Activated CD8-positive, alpha-beta memory T cell treated with anti-CD3 and anti-CD28 coated beads for 36 hours (primary cell): ENCODE measurements around the gene TNK2. TPM values are rescaled to one million over a fixed set of nuclear protein-coding genes. Genes with fewer than 3 reads are reported as not detected.
"Not testable (repeated sequence)": the region's sequence is repeated elsewhere in the genome, so short reads cannot be mapped to it uniquely, and the experiment has no call there.

Source experiments
- CTCF ChIA-PET: fragments of 350-600 bp; sonication (Branson Sonifier 250); formaldehyde crosslinking; loops from one replicate; lab custom pipeline; 2021; ENCODE audit warnings: antibody characterized with exemption; lab: Charles Lee
- POLR2A ChIA-PET: fragments of 350-600 bp; sonication (Branson Sonifier 250); formaldehyde crosslinking; loops from one replicate; lab custom pipeline; 2021; ENCODE audit warnings: antibody characterized with exemption; lab: Charles Lee
- total RNA-seq, 2 experiments: library from RNA; stranded (reverse); gene quantifications; one replicate each; pipeline ENCODE4 v1.2.3, GENCODE V29; 2021

The TNK2 gene
- total RNA-seq, 2 experiments from 2014 or later: 62.7 to 64.3 TPM

DNA sequence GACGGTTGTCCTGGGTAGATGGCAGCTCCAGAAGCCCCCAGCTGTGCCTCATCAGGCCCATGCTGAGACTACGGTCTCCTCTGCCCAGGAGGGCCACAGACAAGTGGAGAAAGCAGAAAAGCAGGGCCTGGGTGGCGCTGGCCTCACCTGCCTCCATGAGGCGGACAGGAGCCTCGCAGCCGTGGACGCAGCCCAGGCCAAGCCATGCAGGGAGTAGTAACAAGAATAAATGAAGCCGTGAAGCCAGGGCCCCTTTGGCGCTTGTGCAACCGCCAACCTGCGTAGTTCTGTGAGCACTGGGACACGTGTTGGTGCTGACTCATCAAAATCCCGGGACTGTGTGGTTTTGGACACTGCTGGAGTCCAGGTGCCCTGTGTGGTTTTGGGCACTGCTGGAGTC, 84.4 kb downstream of the TNK2 start:
- CTCF ChIA-PET: no interaction called here

DNA sequence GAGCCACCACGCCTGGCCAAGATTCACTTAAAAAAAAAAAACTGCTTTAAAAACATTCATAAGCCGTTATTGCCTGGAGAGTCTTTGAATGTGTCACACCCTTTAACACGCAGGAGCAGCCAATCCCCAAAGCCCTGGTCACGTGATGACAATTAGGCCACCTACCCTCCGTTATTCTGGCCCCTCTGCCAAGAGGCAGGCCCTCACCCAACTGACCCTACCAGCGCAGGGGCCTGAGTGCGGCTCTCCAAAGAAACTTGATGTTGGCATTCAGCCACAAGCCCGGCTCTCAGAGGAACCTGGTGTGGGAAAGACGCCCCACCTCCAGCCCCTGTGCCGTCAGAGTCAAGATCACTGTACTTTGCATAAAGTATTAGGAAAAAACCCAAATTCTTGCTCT, 85.1 kb downstream of the TNK2 start:
- ChIA-PET POLR2A (no interaction called here), CTCF (no interaction called here)

More for the DNA sequence above, 84.4 kb downstream of the TNK2 start:
- POLR2A ChIA-PET: no interaction called here

DNA sequence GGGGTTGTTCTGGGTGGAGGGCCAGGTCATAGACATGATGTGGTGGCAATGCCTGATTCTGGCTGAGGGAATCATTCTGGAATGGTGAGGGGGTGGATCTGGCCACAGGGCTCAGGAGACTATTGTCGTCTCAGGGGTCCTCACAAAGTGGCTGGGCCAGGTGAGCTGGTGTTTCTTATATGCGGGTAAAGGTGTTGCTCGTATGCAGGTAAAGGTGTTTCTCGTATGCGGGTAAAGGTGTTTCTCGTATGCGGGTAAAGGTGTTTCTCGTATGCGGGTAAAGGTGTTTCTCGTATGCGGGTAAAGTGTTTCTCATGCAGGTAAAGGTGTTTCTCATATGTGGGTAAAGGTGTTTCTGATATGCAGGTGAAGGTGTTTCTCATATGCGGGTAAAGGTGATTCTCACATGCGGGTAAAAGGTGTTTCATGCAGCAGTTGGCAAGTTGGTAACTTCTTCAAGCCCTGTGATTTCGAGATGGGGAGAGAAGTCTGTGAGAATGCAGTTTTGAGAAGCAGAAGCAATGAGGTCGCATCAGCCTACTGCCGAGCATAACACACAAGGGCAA, 86.1 kb downstream of the TNK2 start:
- POLR2A ChIA-PET: no interaction called here
- CTCF ChIA-PET: no interaction called here

DNA sequence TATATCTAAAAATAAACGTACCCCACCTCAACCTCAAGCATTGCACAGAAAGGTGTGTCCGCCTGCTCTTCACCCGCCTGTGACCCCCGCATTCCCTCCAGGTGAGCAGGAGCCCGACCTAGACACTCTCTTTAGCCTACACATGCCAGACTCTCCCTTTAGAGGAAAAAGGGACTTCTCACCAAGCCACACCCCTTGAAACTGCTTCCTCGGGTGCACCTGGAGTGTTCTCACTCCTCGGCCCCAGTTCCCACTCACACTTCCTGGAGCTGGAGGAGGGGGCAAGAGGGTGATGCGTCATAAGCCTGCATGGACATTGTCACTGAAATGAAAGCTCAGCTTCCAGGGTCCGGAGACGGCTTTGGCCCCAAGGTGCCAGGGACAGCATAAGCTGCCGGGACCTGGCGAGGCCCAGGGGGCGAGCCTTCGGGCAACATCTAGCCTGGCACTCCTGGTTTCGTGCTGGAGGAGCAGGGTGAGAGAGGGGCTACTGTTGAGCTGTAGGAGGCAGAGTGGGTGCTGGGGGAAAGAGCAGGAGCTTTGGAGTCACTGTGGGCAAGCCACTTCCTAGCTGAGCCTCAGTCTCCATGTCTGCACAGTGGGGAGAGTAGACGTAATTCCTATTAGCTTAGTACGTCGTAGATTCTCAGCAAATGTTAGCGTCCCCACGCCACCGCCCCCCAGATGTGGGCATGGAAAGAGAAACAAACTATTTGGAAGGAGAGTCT, 86.8 kb downstream of the TNK2 start:
- ChIA-PET CTCF (no interaction called here), POLR2A (no interaction called here)

DNA sequence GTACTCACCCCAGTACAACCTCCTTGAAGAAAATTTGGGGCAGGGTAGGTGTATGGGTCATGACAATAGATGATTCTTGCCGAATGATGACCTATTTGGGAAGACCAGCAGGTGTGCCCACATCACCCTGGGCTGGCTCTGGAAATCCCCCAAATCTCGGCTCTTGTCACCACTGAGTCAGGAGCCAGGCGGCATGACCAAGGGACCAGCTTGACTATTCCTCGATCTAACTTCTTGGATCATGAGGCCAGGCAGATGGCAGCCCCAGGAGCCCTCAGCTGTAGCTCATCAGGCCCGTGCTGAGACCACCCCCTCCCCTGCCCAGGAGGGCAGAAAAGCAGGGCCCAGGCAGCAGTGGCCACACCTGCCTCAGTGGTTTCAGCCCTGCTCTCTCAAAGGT, 87.5 kb downstream of the TNK2 start:
- CTCF ChIA-PET: no interaction called here
- POLR2A ChIA-PET: no interaction called here

DNA sequence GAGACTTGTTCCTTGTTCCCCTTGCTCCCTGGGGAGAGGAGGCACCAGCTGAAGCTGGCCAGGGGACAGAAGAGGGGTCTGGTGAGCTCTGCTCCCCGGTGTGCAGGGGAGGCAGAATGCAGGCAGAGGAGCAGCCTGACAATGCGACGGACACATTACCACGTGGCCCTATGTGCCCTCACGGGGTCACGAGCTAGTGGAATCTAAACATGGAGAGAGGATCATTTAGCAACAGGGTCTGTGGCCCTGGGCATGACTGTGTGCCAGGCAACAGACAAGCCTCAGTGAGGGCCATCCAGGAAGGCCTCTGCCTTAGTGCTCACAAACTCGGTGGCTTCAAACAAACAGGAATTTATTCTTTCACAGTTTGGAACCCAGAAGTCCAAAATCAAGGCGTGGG, 88.2 kb downstream of the TNK2 start:
- POLR2A ChIA-PET: no interaction called here
- CTCF ChIA-PET: no interaction called here

DNA sequence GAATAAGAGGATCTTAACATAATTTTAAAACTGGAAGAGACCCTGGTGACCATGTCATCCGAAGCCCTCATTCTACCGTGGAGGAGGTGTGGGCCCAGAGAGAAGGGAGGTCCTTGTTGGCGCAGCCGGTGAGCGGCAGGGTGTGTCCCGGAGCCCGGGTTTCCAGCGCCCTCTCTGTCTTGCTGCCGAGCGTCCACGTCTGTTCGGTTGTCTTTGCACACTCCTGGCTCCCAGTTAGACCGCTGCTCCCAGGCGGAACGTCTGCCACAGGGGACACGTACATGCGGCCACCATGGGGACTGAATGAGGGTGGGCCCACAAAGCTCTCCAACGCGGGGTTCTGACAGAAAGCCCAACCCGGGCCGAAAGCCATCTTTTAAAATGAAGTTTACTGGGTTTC, 90.0 kb downstream of the TNK2 start:
- ChIA-PET CTCF (interaction anchor here (0.6 to 1.6 kb wide), 2 partner anchors 32 to 98 kb away, joined by 3 read pairs; no protein-coding TSS in a partner anchor), POLR2A (no interaction called here)

DNA sequence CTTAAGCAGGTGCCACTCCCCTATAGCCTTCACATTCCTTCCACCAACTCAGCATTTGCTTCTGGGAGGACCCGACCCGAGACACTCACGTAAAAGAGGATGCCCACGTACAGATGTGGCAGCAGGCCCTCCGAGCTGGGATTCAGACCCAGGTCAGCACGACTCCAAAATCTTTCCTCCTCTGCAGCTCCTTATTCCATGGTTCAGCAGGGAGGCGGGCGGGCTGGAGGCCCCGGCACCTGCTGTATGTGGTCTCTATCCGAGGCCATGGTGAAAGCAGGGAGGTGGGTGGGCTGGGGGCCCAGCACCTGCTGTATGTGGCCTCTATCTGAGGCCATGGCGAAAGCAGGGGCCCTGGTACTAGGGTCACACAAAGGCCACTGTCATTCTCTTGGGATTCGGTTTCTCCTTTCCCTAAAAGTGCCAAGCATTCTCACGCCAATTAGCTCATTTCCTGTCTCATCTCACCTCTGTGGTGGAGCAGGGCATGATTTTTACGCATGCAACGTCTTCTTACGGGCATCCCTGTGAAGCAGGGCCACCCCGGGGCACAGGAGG, 90.7 kb downstream of the TNK2 start:
- ChIA-PET CTCF (interaction anchor here (0.6 to 1.6 kb wide), 2 partner anchors 33 to 98 kb away, joined by 3 read pairs; no protein-coding TSS in a partner anchor), POLR2A (no interaction called here)

DNA sequence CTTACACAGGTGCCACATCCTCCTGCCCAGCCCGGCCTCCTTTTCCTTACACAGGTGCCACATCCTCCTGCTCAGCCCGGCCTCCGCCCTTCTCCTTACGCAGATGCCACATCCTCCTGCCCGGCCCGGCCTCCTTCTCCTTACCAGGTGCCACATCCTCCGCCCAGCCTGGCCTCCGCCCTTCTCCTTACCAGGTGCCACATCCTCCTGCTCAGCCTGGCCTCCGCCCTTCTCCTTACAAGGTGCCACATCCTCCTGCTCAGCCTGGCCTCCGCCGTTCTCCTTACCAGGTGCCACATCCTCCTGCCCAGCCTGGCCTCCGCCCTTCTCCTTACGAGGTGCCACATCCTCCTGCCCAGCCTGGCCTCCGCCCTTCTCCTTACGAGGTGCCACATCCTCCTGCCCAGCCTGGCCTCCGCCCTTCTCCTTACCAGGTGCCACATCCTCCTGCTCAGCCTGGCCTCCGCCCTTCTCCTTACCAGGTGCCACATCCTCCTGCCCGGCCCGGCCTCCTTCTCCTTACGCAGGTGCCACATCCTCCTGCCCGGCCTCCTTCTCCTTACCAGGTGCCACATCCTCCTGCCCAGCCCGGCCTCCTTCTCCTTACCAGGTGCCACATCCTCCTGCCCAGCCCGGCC, 92.0 kb downstream of the TNK2 start:
- POLR2A ChIA-PET, CTCF ChIA-PET: not testable (repeated sequence)

DNA sequence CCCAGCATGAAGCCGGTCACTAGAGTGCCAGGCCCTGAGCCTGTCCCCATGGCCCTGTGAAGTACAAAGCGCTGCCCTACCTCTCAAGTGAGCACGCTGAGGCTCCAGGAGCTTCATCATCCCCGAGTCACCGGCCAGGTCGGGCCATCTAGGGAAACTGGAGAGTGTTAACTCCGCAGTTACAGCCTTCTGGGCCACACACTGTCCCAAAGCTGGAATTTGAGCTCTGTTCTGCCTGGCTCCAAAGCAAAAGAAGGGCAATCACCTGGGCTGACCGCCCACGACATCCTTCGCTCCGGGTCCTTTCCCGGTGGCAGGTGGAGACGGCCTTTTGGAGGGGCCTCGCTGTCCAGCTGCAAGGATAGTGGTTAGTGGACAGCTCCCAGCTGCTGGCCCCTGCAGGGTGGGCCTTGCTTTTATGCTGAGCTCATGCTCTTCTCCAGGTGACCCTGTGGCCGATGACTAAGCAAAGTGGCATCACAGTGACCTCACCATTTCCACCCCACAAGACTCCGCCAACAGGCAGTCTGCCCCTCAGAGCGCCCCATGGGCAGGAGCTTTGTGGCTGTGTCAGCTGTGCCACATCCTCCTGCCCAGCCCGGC, 93.1 kb downstream of the TNK2 start:
- CTCF ChIA-PET: interaction anchor here (0.9 kb wide), 1 partner anchor 642 kb away, joined by 3 read pairs; no protein-coding TSS in a partner anchor
- POLR2A ChIA-PET: no interaction called here

DNA sequence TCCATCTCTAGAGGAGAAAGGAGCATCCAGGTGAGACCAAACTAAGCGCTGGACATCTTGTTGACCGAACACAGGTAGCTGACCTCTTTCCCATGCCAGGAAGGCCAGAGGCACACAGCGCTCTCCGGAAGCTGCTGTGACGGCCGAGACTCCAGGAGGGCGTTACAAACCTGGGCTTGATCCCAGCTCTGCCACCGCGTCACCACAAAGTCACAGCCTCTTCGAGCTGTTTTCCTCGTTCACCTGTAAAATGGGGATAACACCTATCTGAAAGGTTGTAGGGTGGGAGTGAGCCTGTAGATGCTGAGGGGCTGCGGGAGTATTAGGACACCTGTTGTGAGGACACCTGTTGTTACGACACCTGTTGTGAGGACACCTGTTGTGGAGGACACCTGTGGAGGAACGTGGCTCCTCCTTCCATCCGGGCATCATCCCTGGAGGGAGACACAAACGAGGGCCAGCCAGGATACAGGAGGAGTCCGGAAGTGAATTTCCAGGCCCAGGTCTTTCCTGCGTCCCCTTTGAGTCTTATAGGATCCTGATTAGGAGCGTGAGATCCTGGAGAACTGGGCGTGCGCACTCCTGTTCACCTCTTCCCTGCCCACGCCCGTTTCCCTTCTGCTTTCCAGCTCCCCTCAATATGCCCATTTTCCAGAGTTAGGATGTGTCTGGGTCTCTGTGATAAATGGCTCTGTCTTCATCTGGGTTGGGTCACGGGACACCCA, 94.3 kb downstream of the TNK2 start:
- POLR2A ChIA-PET: no interaction called here
- CTCF ChIA-PET: no interaction called here

Other genes starting within 250 kb of the TNK2 start
- gene MUC20, start 187.6 kb downstream of the TNK2 start, total RNA-seq: 1 to 10 TPM in 1 of 2 experiments, under 1 TPM in 1; 0.63 to 1.0 TPM
- gene MUC4, start 96.6 kb downstream of the TNK2 start, total RNA-seq: under 1 TPM; 0.13 to 0.32 TPM
- gene TFRC, start 173.5 kb upstream of the TNK2 start, total RNA-seq: 100 to 1,000 TPM; 775 to 779 TPM